Thyroid gland (tissue), 4 donors: ENCODE results near the gene CDC34.

Source experiments
- CTCF ChIP-seq, 6 experiments: fragments of 200-600 bp in 3 of 6; fragments of 450-650 bp in 3 of 6; sonication (generic) in 3 of 6; IDR thresholded peaks; one replicate each; pipeline ENCODE4 v1.5.1; 2016 to 2019; ENCODE audit warnings: antibody characterized with exemption in 6 of 6, mild to moderate bottlenecking in 2 of 6, inconsistent platforms in 1 of 6, moderate library complexity in 1 of 6
- POLR2A ChIP-seq, 2 donors: fragments of 450-650 bp; IDR thresholded peaks; one replicate each; pipeline ENCODE4 v1.6.1; 2017; ENCODE audit warnings: antibody characterized with exemption in 2 of 2, mild to moderate bottlenecking in 2 of 2, moderate library complexity in 1 of 2

GRCh38 chr19:540867-541637 lies 9.5 kb downstream of the CDC34 start:
- TF ChIP-seq CTCF (IDR thresholded peaks at IDR 0.05), result no peak
- no peak for TF ChIP-seq POLR2A (IDR thresholded peaks at IDR 0.05)
